Naive thymus-derived CD4-positive, alpha-beta T cell (primary cell): ENCODE measurements around the gene DIO3. TPM values are rescaled to one million over a fixed set of nuclear protein-coding genes. Genes with fewer than 3 reads are reported as not detected.

Experiments used
- ATAC-seq: fragments of 150-1000 bp; cut with Tn5 transposase; 2 replicates; pipeline ENCODE4 v1.10.0; 2021; ENCODE audit warnings: mild to moderate bottlenecking, moderate library complexity
- CTCF ChIA-PET: fragments of 350-600 bp; sonication (Branson Sonifier 250); formaldehyde crosslinking; loops from one replicate; lab custom pipeline; 2021; ENCODE audit warnings: antibody characterized with exemption; lab: Charles Lee
- POLR2A ChIA-PET: fragments of 350-600 bp; sonication (Branson Sonifier 250); formaldehyde crosslinking; loops from one replicate; lab custom pipeline; 2021; ENCODE audit warnings: antibody characterized with exemption, inconsistent platforms; lab: Charles Lee
- DNase-seq, 9 donors: peaks; one replicate each; pipeline versions ENCODE4 v3.0.0 to v3.0.0-alpha.2; 2020 to 2022; ENCODE audit warnings: mixed read lengths in 1 of 9
- H3K27ac ChIP-seq: one replicate; pipeline ENCODE4 v1.7.0; 2013; ENCODE audit warnings: mild to moderate bottlenecking, low read depth, low read length, moderate library complexity
- H3K27me3 ChIP-seq, 2 donors: one replicate each; pipeline ENCODE4 v1.7.0; 2013; ENCODE audit warnings: low read length in 2 of 2, mild to moderate bottlenecking in 2 of 2, moderate library complexity in 2 of 2; ENCODE audit not compliant: control insufficient read depth in 2 of 2, insufficient read depth in 2 of 2
- H3K36me3 ChIP-seq, 3 experiments: 1 replicate in 2 of 3; 2 replicates in 1 of 3; pipeline ENCODE4 v1.7.0; 2013; ENCODE audit warnings: low read length in 3 of 3, mild to moderate bottlenecking in 3 of 3, moderate library complexity in 1 of 3; ENCODE audit not compliant: insufficient read depth in 3 of 3, control insufficient read depth in 2 of 3
- H3K4me1 ChIP-seq, 2 donors: one replicate each; pipeline ENCODE4 v1.7.0; 2013; ENCODE audit warnings: low read length in 2 of 2, mild to moderate bottlenecking in 2 of 2, moderate library complexity in 1 of 2; ENCODE audit not compliant: control insufficient read depth in 2 of 2, insufficient read depth in 2 of 2
- H3K4me3 ChIP-seq: 2 replicates; pipeline ENCODE4 v1.7.0; 2013; ENCODE audit warnings: mild to moderate bottlenecking, low read length
- H3K9me3 ChIP-seq, 3 experiments: 1 replicate in 2 of 3; 2 replicates in 1 of 3; pipeline ENCODE4 v1.7.0; 2013; ENCODE audit warnings: low read length in 3 of 3; ENCODE audit not compliant: control insufficient read depth in 2 of 3
- H3K27ac Mint-ChIP-seq, 9 donors: one replicate each; pipeline ENCODE4 v1.8.0; 2020 to 2022; ENCODE audit warnings: mixed read lengths in 9 of 9, mild to moderate bottlenecking in 8 of 9, moderate library complexity in 5 of 9, inconsistent platforms in 2 of 9
- H3K27me3 Mint-ChIP-seq, 5 donors: one replicate each; pipeline ENCODE4 v1.8.0; 2021 to 2022; ENCODE audit warnings: mixed read lengths in 5 of 5, mild to moderate bottlenecking in 1 of 5
- H3K36me3 Mint-ChIP-seq, 5 donors: one replicate each; pipeline ENCODE4 v1.8.0; 2020 to 2022; ENCODE audit warnings: mixed read lengths in 5 of 5, mild to moderate bottlenecking in 3 of 5, inconsistent platforms in 1 of 5
- H3K4me1 Mint-ChIP-seq, 7 donors: one replicate each; pipeline ENCODE4 v1.8.0; 2020 to 2022; ENCODE audit warnings: mixed read lengths in 7 of 7, mild to moderate bottlenecking in 3 of 7, inconsistent platforms in 1 of 7
- H3K4me3 Mint-ChIP-seq, 10 donors: one replicate each; pipeline ENCODE4 v1.8.0; 2020 to 2022; ENCODE audit warnings: mild to moderate bottlenecking in 10 of 10, mixed read lengths in 10 of 10, moderate library complexity in 6 of 10, inconsistent platforms in 2 of 10
- H3K9me3 Mint-ChIP-seq, 11 donors: one replicate each; pipeline ENCODE4 v1.8.0; 2020 to 2022; ENCODE audit warnings: mixed read lengths in 11 of 11, mild to moderate bottlenecking in 4 of 11, inconsistent platforms in 1 of 11, moderate library complexity in 1 of 11
- intact Hi-C, 2 donors: fragments of 100-400 bp; cut with micrococcal nuclease; formaldehyde crosslinking; loops; one replicate each; pipeline ENCODE4 v1.15.1; 2023
- polyA plus RNA-seq, 2 donors: library from polyadenylated mRNA; unstranded; fragments of 300-500 nt; fragmentation: Illumina TruSeq; gene quantifications; one replicate each; pipeline ENCODE4 v1.2.3, GENCODE V29; 2021
- total RNA-seq, 6 experiments: library from RNA in 5 of 6; stranded (reverse) in 5 of 6; gene quantifications; 1 replicate in 5 of 6; 2 replicates in 1 of 6; pipeline ENCODE4 v1.2.3 and lab custom pipeline; 2021 to 2026

DIO3 gene
- total RNA-seq (not detected), polyA plus RNA-seq (not detected), total RNA-seq (lab: John Stamatoyannopoulos, UW) (not detected)

DNA sequence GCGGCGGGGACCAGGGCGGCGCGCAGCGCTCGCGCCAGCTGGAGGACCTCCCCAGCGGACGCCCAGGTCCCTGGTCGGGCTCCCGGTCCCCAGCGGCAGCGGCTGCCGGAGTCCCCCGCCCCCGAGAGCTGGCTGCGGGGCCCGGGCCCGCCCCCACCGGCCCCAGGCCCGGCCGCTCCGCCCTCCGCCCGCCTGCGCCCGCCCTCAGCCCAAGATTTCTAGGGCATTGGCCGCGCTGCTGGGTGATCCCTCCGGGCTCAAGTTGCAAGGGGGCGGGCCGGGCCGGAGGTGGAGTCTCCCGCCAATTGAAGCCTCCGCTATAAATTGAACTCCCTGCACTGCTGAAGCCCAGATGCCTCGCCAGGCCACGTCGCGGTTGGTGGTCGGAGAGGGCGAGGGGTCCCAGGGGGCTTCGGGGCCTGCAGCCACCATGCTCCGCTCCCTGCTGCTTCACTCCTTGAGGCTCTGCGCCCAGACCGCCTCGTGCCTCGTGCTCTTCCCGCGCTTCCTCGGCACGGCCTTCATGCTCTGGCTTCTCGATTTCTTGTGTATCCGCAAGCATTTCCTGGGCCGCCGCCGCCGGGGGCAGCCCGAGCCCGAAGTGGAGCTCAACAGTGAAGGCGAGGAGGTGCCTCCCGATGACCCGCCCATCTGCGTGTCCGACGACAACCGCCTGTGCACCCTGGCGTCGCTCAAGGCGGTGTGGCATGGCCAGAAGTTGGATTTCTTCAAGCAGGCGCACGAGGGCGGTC, at the start of gene DIO3:
DIO3 (plus strand) TSS at position 351 of the 752 bp plus-strand sequence.
- peaks cover 0 to 16% (median 13%) of the 10 kb centered on the region in 7 donors for H3K4me1 Mint-ChIP-seq
- H3K36me3 Mint-ChIP-seq: peaks cover 0 to 9% (median 0%) of the 10 kb centered on the region in 5 donors
- DNase-seq: no peak
- Histone ChIP-seq H3K9me3 (peaks cover 0 to 10% (median 0%) of the 10 kb centered on the region in 3 experiments), H3K4me1 (no peaks in the 10 kb centered on the region), H3K4me3 (no peak within 1 kb of the TSS), H3K27me3 (peaks cover 3 to 5% of the 10 kb centered on the region in 2 donors), H3K36me3 (no peaks in the 10 kb centered on the region), H3K27ac (no peak within 1 kb of the TSS)
- H3K27ac Mint-ChIP-seq: peak within 1 kb of the TSS in 1 of 9 donors; percentile 79
- ATAC-seq: no peak
- peaks cover 45 to 65% (median 58%) of the 10 kb centered on the region in 5 donors for H3K27me3 Mint-ChIP-seq
- POLR2A ChIA-PET: no interaction called here
- CTCF ChIA-PET: no interaction called here
- intact Hi-C loops: loop anchor here in 1 of 2 donors (10.0 kb wide), 1 partner anchor 107 kb away; no protein-coding TSS in a partner anchor
- peaks cover 0 to 16% (median 3%) of the 10 kb centered on the region in 11 donors for H3K9me3 Mint-ChIP-seq
- peak within 1 kb of the TSS in 7 of 10 donors; percentile 29 to 75 (median 34) for H3K4me3 Mint-ChIP-seq

GRCh38 chr14:101511620-101512375, 49.5 kb upstream of the DIO3 start:
- Histone ChIP-seq H3K4me3 (no peak overlapping the region), H3K27me3 (no peaks in the 10 kb centered on the region), H3K9me3 (peaks cover 0 to 10% (median 0%) of the 10 kb centered on the region in 3 experiments), H3K36me3 (no peaks in the 10 kb centered on the region), H3K27ac (no peak overlapping the region), H3K4me1 (no peaks in the 10 kb centered on the region)
- Mint-ChIP-seq H3K36me3 (peaks cover 0 to 5% (median 0%) of the 10 kb centered on the region in 5 donors), H3K4me1 (peaks cover 0 to 5% (median 0%) of the 10 kb centered on the region in 7 donors), H3K27me3 (peaks cover 0 to 4% (median 0%) of the 10 kb centered on the region in 5 donors), H3K27ac (peak overlapping the region in 1 of 9 donors; percentile 25), H3K9me3 (peaks cover 0 to 10% (median 3%) of the 10 kb centered on the region in 11 donors), H3K4me3 (no peak overlapping the region)
- ATAC-seq (no peak), DNase-seq (no peak)
- CTCF ChIA-PET: no interaction called here
- POLR2A ChIA-PET: no interaction called here
- intact Hi-C loops: no loop called here

GRCh38 chr14:101512376-101512695, 49.0 kb upstream of the DIO3 start:
- intact Hi-C loops: no loop called here

DNA sequence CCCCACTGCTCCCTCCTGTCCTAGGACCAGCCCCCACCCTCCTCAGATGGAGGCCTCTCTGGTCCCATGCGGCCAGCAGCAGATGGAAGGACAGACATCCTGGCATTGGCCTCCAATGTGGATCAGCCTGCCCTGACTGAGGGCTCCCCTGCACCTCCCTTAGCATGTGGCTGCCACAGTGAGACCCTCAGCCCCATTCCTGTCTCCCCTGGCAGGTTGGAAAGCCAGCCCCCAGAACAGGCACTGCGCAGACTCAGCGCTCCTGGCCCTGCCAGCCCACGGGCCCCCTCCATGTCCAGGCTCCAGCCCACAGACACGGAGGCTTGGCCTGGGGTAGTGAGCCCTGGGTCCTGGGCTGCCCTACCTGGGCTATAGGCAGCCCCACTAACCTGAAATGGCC, 47.2 kb upstream of the DIO3 start:
- Histone ChIP-seq H3K36me3 (no peaks in the 10 kb centered on the region), H3K27me3 (no peaks in the 10 kb centered on the region), H3K9me3 (peaks cover 0 to 10% (median 0%) of the 10 kb centered on the region in 3 experiments), H3K4me1 (no peaks in the 10 kb centered on the region), H3K27ac (no peak overlapping the region), H3K4me3 (no peak overlapping the region)
- Mint-ChIP-seq H3K27me3 (no peaks in the 10 kb centered on the region), H3K36me3 (peaks cover 0 to 5% (median 0%) of the 10 kb centered on the region in 5 donors), H3K4me1 (peaks cover 0 to 5% (median 0%) of the 10 kb centered on the region in 7 donors), H3K27ac (no peak overlapping the region), H3K4me3 (no peak overlapping the region), H3K9me3 (peaks cover 0 to 10% (median 3%) of the 10 kb centered on the region in 11 donors)
- intact Hi-C loops: no loop called here
- ChIA-PET POLR2A (no interaction called here), CTCF (no interaction called here)
- DNase-seq: no peak
- ATAC-seq: no peak

More at GRCh38 chr14:101512376-101512695, 49.0 kb upstream of the DIO3 start:
- Histone ChIP-seq H3K27me3 (no peaks in the 10 kb centered on the region), H3K27ac (no peak overlapping the region), H3K4me3 (no peak overlapping the region), H3K36me3 (no peaks in the 10 kb centered on the region), H3K4me1 (no peaks in the 10 kb centered on the region), H3K9me3 (peaks cover 0 to 10% (median 0%) of the 10 kb centered on the region in 3 experiments)
- Mint-ChIP-seq H3K27ac (no peak overlapping the region), H3K4me1 (peaks cover 0 to 5% (median 0%) of the 10 kb centered on the region in 7 donors), H3K4me3 (no peak overlapping the region), H3K9me3 (peaks cover 0 to 10% (median 3%) of the 10 kb centered on the region in 11 donors), H3K36me3 (peaks cover 0 to 5% (median 0%) of the 10 kb centered on the region in 5 donors), H3K27me3 (peaks cover 0 to 4% (median 0%) of the 10 kb centered on the region in 5 donors)
- CTCF ChIA-PET: no interaction called here
- ATAC-seq: no peak
- DNase-seq: no peak
- POLR2A ChIA-PET: no interaction called here

DNA sequence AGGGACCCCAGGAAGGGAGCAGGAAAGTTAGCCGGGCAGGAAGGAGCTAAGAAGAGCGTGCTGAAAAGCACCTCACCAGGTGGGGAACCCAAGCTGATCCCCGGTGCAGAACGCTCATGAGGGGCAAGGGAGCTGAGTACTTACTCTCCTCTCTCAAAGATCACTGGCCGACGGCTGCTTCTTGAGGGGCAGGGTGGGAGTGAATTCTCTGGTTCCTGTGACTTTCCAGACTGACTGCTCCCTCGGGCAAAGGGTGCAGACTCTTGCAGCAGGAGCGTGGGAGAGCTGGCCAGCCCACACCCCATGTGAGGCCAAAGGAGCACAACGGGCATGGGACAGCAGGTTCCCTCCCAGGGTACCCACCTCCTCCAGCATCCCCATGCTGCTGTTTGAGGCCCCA, 44.9 kb upstream of the DIO3 start:
- H3K4me1 ChIP-seq: no peaks in the 10 kb centered on the region
- Mint-ChIP-seq H3K4me3 (no peak overlapping the region), H3K9me3 (peaks cover 0 to 10% (median 3%) of the 10 kb centered on the region in 11 donors), H3K27ac (no peak overlapping the region), H3K36me3 (peaks cover 0 to 5% (median 0%) of the 10 kb centered on the region in 5 donors), H3K4me1 (peaks cover 0 to 5% (median 0%) of the 10 kb centered on the region in 7 donors), H3K27me3 (no peaks in the 10 kb centered on the region)
- H3K27ac ChIP-seq: no peak overlapping the region
- H3K4me3 ChIP-seq: no peak overlapping the region
- H3K27me3 ChIP-seq: no peaks in the 10 kb centered on the region
- intact Hi-C loops: no loop called here
- peaks cover 0 to 10% (median 0%) of the 10 kb centered on the region in 3 experiments for H3K9me3 ChIP-seq
- no peaks in the 10 kb centered on the region for H3K36me3 ChIP-seq
- ChIA-PET POLR2A (no interaction called here), CTCF (interaction anchor here (0.7 kb wide), 1 partner anchor 843 kb away, joined by 3 read pairs; no protein-coding TSS in a partner anchor)
- DNase-seq: no peak
- ATAC-seq: no peak

DNA sequence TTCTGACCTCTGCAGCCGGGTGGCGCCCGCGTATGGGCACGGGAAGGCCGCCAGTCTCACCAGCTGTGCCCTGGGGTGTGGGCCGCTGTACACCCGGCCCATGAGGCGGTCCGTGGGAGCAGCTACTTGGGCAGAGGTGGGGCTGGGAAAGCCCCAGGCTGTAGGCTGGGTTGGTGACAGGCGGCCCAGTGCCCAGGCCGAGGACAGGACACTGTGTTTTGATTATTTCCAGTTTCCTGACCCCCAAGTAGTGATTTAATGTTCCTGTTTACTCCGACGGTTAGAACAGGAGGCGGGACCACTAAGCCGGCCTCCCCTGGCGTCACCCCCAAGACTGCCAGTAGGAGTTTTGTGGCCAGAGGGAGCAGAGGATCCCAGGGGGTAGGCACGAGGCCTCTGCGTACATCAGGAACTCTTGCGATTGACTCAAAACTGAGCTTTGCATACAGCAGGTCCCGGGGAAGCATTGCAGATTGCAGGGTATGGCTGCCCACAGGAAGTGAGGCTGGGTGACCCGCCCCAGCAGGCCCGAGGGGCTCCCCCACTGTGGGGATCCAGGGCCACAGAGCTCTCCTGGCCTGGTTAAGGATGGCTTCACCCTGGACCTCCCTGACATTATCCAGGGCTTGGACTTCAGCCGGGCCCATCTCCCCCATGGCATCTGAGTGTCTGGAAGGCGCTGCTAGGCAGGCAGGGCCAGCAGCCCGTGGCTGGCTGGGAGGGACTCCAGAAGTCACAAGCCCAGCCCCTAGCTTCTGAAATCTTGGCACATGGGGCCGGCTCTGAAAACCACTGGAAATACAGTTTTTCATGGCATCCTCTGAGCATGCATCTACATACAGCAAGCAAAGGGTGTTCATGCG, 42.5 kb upstream of the DIO3 start:
- Histone ChIP-seq H3K27ac (no peak overlapping the region), H3K27me3 (no peaks in the 10 kb centered on the region), H3K9me3 (peaks cover 0 to 10% (median 0%) of the 10 kb centered on the region in 3 experiments), H3K4me1 (no peaks in the 10 kb centered on the region), H3K4me3 (no peak overlapping the region), H3K36me3 (no peaks in the 10 kb centered on the region)
- CTCF ChIA-PET: no interaction called here
- Mint-ChIP-seq H3K4me1 (peaks cover 0 to 5% (median 0%) of the 10 kb centered on the region in 7 donors), H3K27ac (no peak overlapping the region), H3K9me3 (peaks cover 0 to 13% (median 3%) of the 10 kb centered on the region in 11 donors), H3K36me3 (peaks cover 0 to 5% (median 0%) of the 10 kb centered on the region in 5 donors), H3K27me3 (no peaks in the 10 kb centered on the region), H3K4me3 (no peak overlapping the region)
- DNase-seq (no peak), ATAC-seq (no peak)
- POLR2A ChIA-PET: no interaction called here
- intact Hi-C loops: no loop called here
